IgD-negative memory B cell (primary cell): ENCODE measurements around the gene USF3. TPM values are rescaled to one million over a fixed set of nuclear protein-coding genes. Genes with fewer than 3 reads are reported as not detected.

Source experiments
- H3K27ac Mint-ChIP-seq, 3 donors: one replicate each; pipeline ENCODE4 v1.8.0; 2020 to 2022; ENCODE audit warnings: mild to moderate bottlenecking in 3 of 3, mixed read lengths in 3 of 3, moderate library complexity in 1 of 3
- H3K27me3 Mint-ChIP-seq: one replicate; pipeline ENCODE4 v1.8.0; 2021; ENCODE audit warnings: mixed read lengths
- H3K36me3 Mint-ChIP-seq: one replicate; pipeline ENCODE4 v1.8.0; 2020; ENCODE audit warnings: mild to moderate bottlenecking, mixed read lengths
- H3K4me1 Mint-ChIP-seq, 3 donors: one replicate each; pipeline ENCODE4 v1.8.0; 2020 to 2022; ENCODE audit warnings: mixed read lengths in 3 of 3, mild to moderate bottlenecking in 1 of 3
- H3K4me3 Mint-ChIP-seq, 4 donors: one replicate each; pipeline ENCODE4 v1.8.0; 2020 to 2022; ENCODE audit warnings: mild to moderate bottlenecking in 4 of 4, mixed read lengths in 4 of 4, moderate library complexity in 3 of 4
- H3K9me3 Mint-ChIP-seq, 3 donors: one replicate each; pipeline ENCODE4 v1.8.0; 2020 to 2021; ENCODE audit warnings: mixed read lengths in 3 of 3, mild to moderate bottlenecking in 1 of 3
- polyA plus RNA-seq: library from polyadenylated mRNA; unstranded; fragments of 300-500 nt; fragmentation: Illumina TruSeq; gene quantifications from one replicate; pipeline ENCODE4 v1.2.3, GENCODE V29; 2021

The USF3 gene
- polyA plus RNA-seq, result 7.4 TPM

- peaks cover 17 to 28% (median 18%) of the 10 kb centered on the region in 3 donors for H3K4me1 Mint-ChIP-seq
- H3K27ac Mint-ChIP-seq, result peak within 1 kb of the TSS; percentile 88 to 97 (median 96)
- no peaks in the 10 kb centered on the region for H3K36me3 Mint-ChIP-seq
- no peaks in the 10 kb centered on the region for H3K27me3 Mint-ChIP-seq
- no peaks in the 10 kb centered on the region for H3K9me3 Mint-ChIP-seq
- H3K4me3 Mint-ChIP-seq, result peak within 1 kb of the TSS; percentile 93 to 98 (median 96)
Observed at GRCh38 chr3:113695786-113696645, at the start of gene USF3. USF3 (minus strand) TSS chr3:113696642; CDS start chr3:113674878, 21,764 bp downstream.

GRCh38 chr3:113745756-113746547 is 49.5 kb upstream of the USF3 start, which contains the start of gene NAA50:
NAA50 (minus strand) TSS chr3:113746249; CDS start chr3:113745949, 300 bp downstream.
- Mint-ChIP-seq H3K27ac (peak within 1 kb of the TSS; percentile 95 to 100 (median 100)), H3K36me3 (peaks cover 1% of the 10 kb centered on the region), H3K4me1 (peaks cover 42 to 55% (median 53%) of the 10 kb centered on the region in 3 donors), H3K9me3 (no peaks in the 10 kb centered on the region), H3K4me3 (peak within 1 kb of the TSS; percentile 92 to 100 (median 98)), H3K27me3 (no peaks in the 10 kb centered on the region)

- H3K4me1 Mint-ChIP-seq, result peaks cover 43 to 58% (median 58%) of the 10 kb centered on the region in 3 donors
- peak overlapping the region; percentile 95 to 100 (median 100) for H3K27ac Mint-ChIP-seq
- H3K36me3 Mint-ChIP-seq, result peaks cover 1% of the 10 kb centered on the region
- no peaks in the 10 kb centered on the region for H3K9me3 Mint-ChIP-seq
- peak overlapping the region; percentile 92 to 100 (median 98) for H3K4me3 Mint-ChIP-seq
- no peaks in the 10 kb centered on the region for H3K27me3 Mint-ChIP-seq
Observed at GRCh38 chr3:113744941-113745755, 48.7 kb upstream of the USF3 start.

GRCh38 chr3:113743006-113743630 is 46.7 kb upstream of the USF3 start:
- H3K27me3 Mint-ChIP-seq, result no peaks in the 10 kb centered on the region
- H3K9me3 Mint-ChIP-seq, result no peaks in the 10 kb centered on the region
- H3K4me1 Mint-ChIP-seq, result peaks cover 49 to 52% (median 51%) of the 10 kb centered on the region in 3 donors
- peak overlapping the region in 1 of 3 donors; percentile 90 for H3K27ac Mint-ChIP-seq
- H3K36me3 Mint-ChIP-seq, result peaks cover 1% of the 10 kb centered on the region
- H3K4me3 Mint-ChIP-seq, result peak overlapping the region; percentile 92 to 100 (median 98)

- peaks cover 54 to 62% (median 58%) of the 10 kb centered on the region in 3 donors for H3K4me1 Mint-ChIP-seq
- H3K9me3 Mint-ChIP-seq, result no peaks in the 10 kb centered on the region
- peak overlapping the region in 1 of 4 donors; percentile 80 for H3K4me3 Mint-ChIP-seq
- peaks cover 1% of the 10 kb centered on the region for H3K36me3 Mint-ChIP-seq
- H3K27ac Mint-ChIP-seq, result peak overlapping the region in 1 of 3 donors; percentile 76
- H3K27me3 Mint-ChIP-seq, result no peaks in the 10 kb centered on the region
Observed at GRCh38 chr3:113741620-113742019, 45.2 kb upstream of the USF3 start.

GRCh38 chr3:113741086-113741485 is 44.6 kb upstream of the USF3 start:
- no peaks in the 10 kb centered on the region for H3K27me3 Mint-ChIP-seq
- no peaks in the 10 kb centered on the region for H3K9me3 Mint-ChIP-seq
- peaks cover 58 to 63% (median 62%) of the 10 kb centered on the region in 3 donors for H3K4me1 Mint-ChIP-seq
- peaks cover 1% of the 10 kb centered on the region for H3K36me3 Mint-ChIP-seq
- no peak overlapping the region for H3K27ac Mint-ChIP-seq
- peak overlapping the region in 2 of 4 donors; percentile 3 to 15 for H3K4me3 Mint-ChIP-seq

- Mint-ChIP-seq H3K27ac (peak overlapping the region; percentile 74 to 91 (median 88)), H3K4me3 (peak overlapping the region in 2 of 4 donors; percentile 13 to 68), H3K4me1 (peaks cover 45 to 61% (median 52%) of the 10 kb centered on the region in 3 donors), H3K36me3 (no peaks in the 10 kb centered on the region), H3K27me3 (no peaks in the 10 kb centered on the region), H3K9me3 (no peaks in the 10 kb centered on the region)
Observed at GRCh38 chr3:113736548-113737089, 40.2 kb upstream of the USF3 start.

GRCh38 chr3:113731694-113732093 is 35.3 kb upstream of the USF3 start:
- H3K27ac Mint-ChIP-seq, result peak overlapping the region in 1 of 3 donors; percentile 51
- H3K9me3 Mint-ChIP-seq, result no peaks in the 10 kb centered on the region
- no peaks in the 10 kb centered on the region for H3K27me3 Mint-ChIP-seq
- H3K4me3 Mint-ChIP-seq, result no peak overlapping the region
- H3K36me3 Mint-ChIP-seq, result no peaks in the 10 kb centered on the region
- H3K4me1 Mint-ChIP-seq, result peaks cover 21 to 40% (median 23%) of the 10 kb centered on the region in 3 donors

GRCh38 chr3:113730550-113730949 is 34.1 kb upstream of the USF3 start:
- Mint-ChIP-seq H3K4me1 (peaks cover 17 to 35% (median 17%) of the 10 kb centered on the region in 3 donors), H3K36me3 (no peaks in the 10 kb centered on the region), H3K27me3 (no peaks in the 10 kb centered on the region), H3K4me3 (no peak overlapping the region), H3K9me3 (no peaks in the 10 kb centered on the region), H3K27ac (no peak overlapping the region)

- Mint-ChIP-seq H3K36me3 (no peaks in the 10 kb centered on the region), H3K27ac (no peak overlapping the region), H3K4me1 (peaks cover 10 to 25% (median 12%) of the 10 kb centered on the region in 3 donors), H3K9me3 (no peaks in the 10 kb centered on the region), H3K4me3 (no peak overlapping the region), H3K27me3 (no peaks in the 10 kb centered on the region)
Observed at GRCh38 chr3:113728661-113729060, 32.2 kb upstream of the USF3 start.

- H3K4me1 Mint-ChIP-seq, result peaks cover 2 to 14% (median 3%) of the 10 kb centered on the region in 3 donors
- no peaks in the 10 kb centered on the region for H3K27me3 Mint-ChIP-seq
- no peak overlapping the region for H3K4me3 Mint-ChIP-seq
- H3K36me3 Mint-ChIP-seq, result peaks cover 3% of the 10 kb centered on the region
- H3K9me3 Mint-ChIP-seq, result no peaks in the 10 kb centered on the region
- peak overlapping the region in 1 of 3 donors; percentile 63 for H3K27ac Mint-ChIP-seq
Observed at GRCh38 chr3:113721636-113722035, 25.2 kb upstream of the USF3 start.

GRCh38 chr3:113719758-113720157 is 23.3 kb upstream of the USF3 start:
- Mint-ChIP-seq H3K4me3 (no peak overlapping the region), H3K4me1 (peaks cover under 1 to 14% (median 3%) of the 10 kb centered on the region in 3 donors), H3K27ac (no peak overlapping the region), H3K9me3 (no peaks in the 10 kb centered on the region), H3K27me3 (no peaks in the 10 kb centered on the region), H3K36me3 (peaks cover 3% of the 10 kb centered on the region)

- Mint-ChIP-seq H3K27me3 (no peaks in the 10 kb centered on the region), H3K4me1 (peaks cover 0 to 14% (median 2%) of the 10 kb centered on the region in 3 donors), H3K9me3 (no peaks in the 10 kb centered on the region), H3K4me3 (no peak overlapping the region), H3K36me3 (peaks cover 3% of the 10 kb centered on the region), H3K27ac (peak overlapping the region in 1 of 3 donors; percentile 39)
Observed at GRCh38 chr3:113719294-113719693, 22.9 kb upstream of the USF3 start.
